Measurements from ENCODE around the gene ZNF467. TPM values are rescaled to one million over a fixed set of nuclear protein-coding genes. Genes with fewer than 3 reads are reported as not detected.
A peak's percentile ranks its signal among the peaks of the same experiment; 100 is the strongest.

The ZNF467 gene
- total RNA-seq (2021; ENCODE audit: unreplicated experiment) (11.3 TPM), Bru-seq, nascent RNA (percentile 41 among the genes with signal in this experiment), BruChase-seq, experiment 1, labeled RNA remaining after a 6-hour chase (percentile 51 among the genes with signal in this experiment), BruChase-seq, experiment 2, labeled RNA remaining after a 2-hour chase (percentile 53 among the genes with signal in this experiment)
- polyA plus RNA-seq (2012) = 8.5 and 9.9 TPM in 2 replicates
- long read RNA-seq, partial matches to known transcripts = 0 of 9 reads
- long read RNA-seq, other reads (novel, unspliced or antisense) = 7 of 9 reads

GRCh38 chr7:149773446-149774236 is at the start of gene ZNF467:
Gene ZNF467, minus strand, starts transcription at chr7:149773588. Its CDS starts 2,556 bp downstream, at chr7:149771032.
- H3K4me1 ChIP-seq (ENCODE audit: control insufficient read depth in 1 of 2, insufficient read depth in 2 of 2, low read length in 2 of 2) = peaks cover 10 to 22% of the 10 kb centered on the region in 2 experiments
- CTCF ChIA-PET = interaction anchor here (0.6 to 1.7 kb wide), 4 partner anchors 10 to 111 kb away, joined by 3 to 5 read pairs (median 4); no protein-coding TSS in a partner anchor
- peak within 1 kb of the TSS; percentile 93 for H3K4me2 ChIP-seq (ENCODE audit: low read length)
- no peaks in the 10 kb centered on the region for H3K36me3 ChIP-seq (ENCODE audit: control insufficient read depth in 1 of 2, insufficient read depth in 2 of 2, low read length in 2 of 2)
- H3K9me3 ChIP-seq (ENCODE audit: control insufficient read depth in 1 of 2, insufficient read depth in 1 of 2, low read depth in 1 of 2, low read length in 2 of 2) = no peaks in the 10 kb centered on the region
- H2AFZ ChIP-seq (ENCODE audit: low read depth, low read length, poor library complexity, severe bottlenecking) = no peak within 1 kb of the TSS
- peak; percentile 28 for ATAC-seq
- intact Hi-C loops (cut with micrococcal nuclease) = no loop called here
- no peak for TF ChIP-seq ZBTB33 (IDR thresholded peaks at IDR 0.05; ENCODE audit: extremely low read depth, insufficient replicate concordance, low read length)
- peak; percentile 71 for TF ChIP-seq POLR2AphosphoS5 (IDR thresholded peaks at IDR 0.05; ENCODE audit: low read depth, low read length)
- no peaks in the 10 kb centered on the region for H4K20me1 ChIP-seq (ENCODE audit: insufficient read depth)
- POLR2A ChIA-PET = no interaction called here
- H3K79me2 ChIP-seq (ENCODE audit: insufficient read depth, low read length) = no peaks in the 10 kb centered on the region
- H3K9me2 ChIP-seq (ENCODE audit: insufficient read depth) = no peaks in the 10 kb centered on the region
- DNase-seq (ENCODE audit: low read depth, low spot score) = no peak
- H3K4me3 ChIP-seq (replicated peaks in 1 of 2; ENCODE audit: low read depth in 1 of 2, low read length in 2 of 2) = peak within 1 kb of the TSS; percentile 58 to 71
- BruUV-seq (replicated peaks) = no TSS peak
- H3K9ac ChIP-seq (ENCODE audit: low read length) = peak within 1 kb of the TSS; percentile 56
- no peaks in the 10 kb centered on the region for H3K27me3 ChIP-seq (ENCODE audit: insufficient read depth, low read length)
- peak within 1 kb of the TSS; percentile 61; the same call in 1 of the 2 replicates for H3K27ac ChIP-seq (ENCODE audit: low read depth, low read length)
- RAD21 ChIA-PET (ENCODE audit: low non-redundant PET in 1 of 2, low total read pairs in 2 of 2, uncharacterized antibody in 2 of 2, unreplicated experiment in 2 of 2) = no interaction called here

- BruUV-seq (replicated peaks) = no TSS peak
- Histone ChIP-seq H3K4me1 (ENCODE audit: control insufficient read depth in 1 of 2, insufficient read depth in 2 of 2, low read length in 2 of 2) (no peaks in the 10 kb centered on the region), H3K27me3 (ENCODE audit: insufficient read depth, low read length) (no peaks in the 10 kb centered on the region), H3K9ac (ENCODE audit: low read length) (no peak overlapping the region), H3K9me2 (ENCODE audit: insufficient read depth) (no peaks in the 10 kb centered on the region), H3K79me2 (ENCODE audit: insufficient read depth, low read length) (no peaks in the 10 kb centered on the region), H3K36me3 (ENCODE audit: control insufficient read depth in 1 of 2, insufficient read depth in 2 of 2, low read length in 2 of 2) (no peaks in the 10 kb centered on the region), H3K4me3 (replicated peaks in 1 of 2; ENCODE audit: low read depth in 1 of 2, low read length in 2 of 2) (no peak overlapping the region), H2AFZ (ENCODE audit: low read depth, low read length, poor library complexity, severe bottlenecking) (no peak overlapping the region), H3K4me2 (ENCODE audit: low read length) (no peak overlapping the region), H3K9me3 (ENCODE audit: control insufficient read depth in 1 of 2, insufficient read depth in 1 of 2, low read depth in 1 of 2, low read length in 2 of 2) (no peaks in the 10 kb centered on the region), H4K20me1 (ENCODE audit: insufficient read depth) (no peaks in the 10 kb centered on the region), H3K27ac (ENCODE audit: low read depth, low read length) (no peak overlapping the region)
- ChIA-PET POLR2A (no interaction called here), RAD21 (ENCODE audit: low non-redundant PET in 1 of 2, low total read pairs in 2 of 2, uncharacterized antibody in 2 of 2, unreplicated experiment in 2 of 2) (no interaction called here), CTCF (no interaction called here)
- ATAC-seq (no peak), DNase-seq (ENCODE audit: low read depth, low spot score) (no peak)
- intact Hi-C loops (cut with micrococcal nuclease) = no loop called here
- no peak for TF ChIP-seq SRF (IDR thresholded peaks at IDR 0.05; ENCODE audit: low read depth)
- TF ChIP-seq POLR2AphosphoS5 (IDR thresholded peaks at IDR 0.05; ENCODE audit: low read depth, low read length) = no peak
- no peak for TF ChIP-seq JUND (IDR thresholded peaks at IDR 0.05)
- no peak for TF ChIP-seq CBX3 (IDR thresholded peaks at IDR 0.05; ENCODE audit: low read depth)
- no peak for TF ChIP-seq TCF7L2 (IDR thresholded peaks at IDR 0.05; ENCODE audit: borderline replicate concordance, extremely low read depth, insufficient read depth, insufficient read length)
- no peak for TF ChIP-seq EZH2phosphoT487 (IDR thresholded peaks at IDR 0.05; ENCODE audit: borderline replicate concordance)
- TF ChIP-seq ELF1 (IDR thresholded peaks at IDR 0.05; ENCODE audit: borderline replicate concordance, low read depth) = no peak
- no peak for TF ChIP-seq CTCF (IDR thresholded peaks at IDR 0.05 in 2 of 3, conservative IDR thresholded peaks at IDR 0.05 in 1 of 3; ENCODE audit: borderline replicate concordance in 1 of 3, insufficient read depth in 1 of 3, low read depth in 2 of 3, low read length in 2 of 3)
- TF ChIP-seq EZH2 (IDR thresholded peaks at IDR 0.05) = no peak
- no peak for TF ChIP-seq CEBPB (IDR thresholded peaks at IDR 0.05; ENCODE audit: low read depth)
- TF ChIP-seq MAX (IDR thresholded peaks at IDR 0.05) = no peak
- no peak for TF ChIP-seq EGR1 (IDR thresholded peaks at IDR 0.05; ENCODE audit: low read depth)
- no peak for TF ChIP-seq POLR2A (IDR thresholded peaks at IDR 0.05; ENCODE audit: borderline replicate concordance, extremely low read depth, insufficient read depth, insufficient read length)
These were observed 49.1 kb upstream of the ZNF467 start for GRCh38 chr7:149822353-149822943.

All from HCT116 (cell line).